ENCODE results near the gene CHRD.

The CHRD gene

DNA sequence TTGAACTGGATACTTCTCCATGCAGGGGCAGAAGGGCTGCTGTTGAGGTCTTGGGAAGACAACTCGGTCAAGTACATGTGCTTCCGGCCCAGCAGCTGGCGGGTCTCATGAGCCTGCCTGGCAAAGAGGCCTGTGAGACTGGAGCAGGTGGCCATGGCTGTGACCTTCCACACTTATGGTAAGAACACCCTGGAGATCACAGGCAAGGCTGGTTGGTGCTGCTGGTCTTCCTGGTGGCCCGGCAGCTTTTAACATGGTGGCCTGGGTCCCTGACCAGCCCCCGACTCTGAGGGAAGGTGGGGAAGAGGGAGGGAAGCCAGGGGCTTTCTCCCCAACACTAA lies 15.4 kb downstream of the CHRD start:
- Mint-ChIP-seq H3K4me3 (no peak overlapping the region), H3K27ac (no peak overlapping the region), H3K9me3 (no peaks in the 10 kb centered on the region), H3K4me1 (ENCODE audit: low read depth) (no peaks in the 10 kb centered on the region), H3K36me3 (ENCODE audit: low read depth) (no peaks in the 10 kb centered on the region), H3K27me3 (peaks cover 17% of the 10 kb centered on the region)

DNA sequence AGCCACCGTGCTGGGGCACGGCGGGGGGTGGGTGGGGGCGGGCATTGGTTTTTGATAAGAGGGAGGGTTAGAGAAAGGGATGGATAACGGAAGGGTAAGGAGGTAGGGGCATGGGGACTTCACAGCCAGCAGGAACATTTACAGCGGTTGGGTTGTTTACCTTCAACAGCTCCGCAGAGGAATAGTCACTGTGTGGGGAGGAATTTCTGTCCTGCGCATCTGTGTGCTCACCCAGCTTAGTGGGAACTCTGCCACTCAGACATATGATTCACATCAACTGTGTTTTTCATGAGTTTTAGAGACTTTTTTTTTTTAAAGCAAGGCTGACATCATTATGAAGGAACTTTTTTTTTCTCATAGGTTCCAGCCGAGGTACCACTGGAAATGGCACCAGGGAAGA lies 19.6 kb downstream of the CHRD start:
- Mint-ChIP-seq H3K36me3 (ENCODE audit: low read depth) (no peaks in the 10 kb centered on the region), H3K27me3 (peaks cover 18% of the 10 kb centered on the region), H3K9me3 (no peaks in the 10 kb centered on the region), H3K4me3 (no peak overlapping the region), H3K27ac (no peak overlapping the region), H3K4me1 (ENCODE audit: low read depth) (no peaks in the 10 kb centered on the region)

DNA sequence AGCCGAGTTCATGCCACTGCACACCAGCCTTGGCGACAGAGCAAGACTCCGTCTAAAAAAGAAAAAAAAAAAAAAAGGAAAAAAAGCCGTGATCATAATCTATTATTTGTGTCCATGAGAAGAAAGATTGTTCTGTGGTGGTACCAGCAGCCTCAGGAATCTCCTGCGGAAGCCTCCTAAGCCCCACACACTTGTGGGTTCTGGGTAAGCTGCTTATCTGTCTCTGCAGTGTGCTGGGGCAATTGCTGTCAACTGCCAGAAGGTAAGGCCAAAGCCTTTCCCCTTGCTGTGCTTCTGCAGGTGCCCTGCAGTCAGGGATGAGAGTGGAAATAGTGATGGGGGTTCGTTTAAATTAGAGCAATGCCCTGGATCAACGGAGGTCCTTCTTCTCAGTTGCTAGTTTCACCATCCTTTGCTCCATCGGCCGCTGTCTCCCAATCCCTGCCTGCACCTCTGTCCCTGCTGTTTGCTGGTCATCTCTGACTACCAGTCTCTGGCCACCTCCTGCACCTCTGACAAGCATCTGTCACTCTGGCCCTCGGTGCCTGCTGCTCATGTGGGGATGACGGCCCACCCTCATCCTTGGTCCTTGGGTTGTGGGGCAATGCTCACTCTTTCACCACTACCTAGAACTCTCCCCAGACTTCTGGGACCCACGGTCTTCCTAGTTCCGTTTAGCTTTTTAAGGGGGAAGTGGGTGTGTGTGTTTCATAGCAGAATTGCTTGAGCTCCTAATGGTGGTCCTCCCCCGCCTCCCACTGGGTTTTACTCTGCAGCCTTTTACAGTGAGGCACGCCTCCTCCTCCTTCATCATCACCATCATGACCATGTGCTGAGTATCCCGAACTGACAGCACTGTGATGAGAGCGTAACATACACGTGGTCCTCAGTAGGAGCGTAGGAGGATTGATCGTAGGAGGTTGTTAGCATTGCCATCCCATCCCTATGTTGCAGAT lies 25.5 kb downstream of the CHRD start:
- no peaks in the 10 kb centered on the region for H3K9me3 Mint-ChIP-seq
- H3K4me1 Mint-ChIP-seq (ENCODE audit: low read depth) = no peaks in the 10 kb centered on the region
- no peak overlapping the region for H3K4me3 Mint-ChIP-seq
- H3K36me3 Mint-ChIP-seq (ENCODE audit: low read depth) = no peaks in the 10 kb centered on the region
- H3K27me3 Mint-ChIP-seq = peaks cover 13% of the 10 kb centered on the region
- no peak overlapping the region for H3K27ac Mint-ChIP-seq

DNA sequence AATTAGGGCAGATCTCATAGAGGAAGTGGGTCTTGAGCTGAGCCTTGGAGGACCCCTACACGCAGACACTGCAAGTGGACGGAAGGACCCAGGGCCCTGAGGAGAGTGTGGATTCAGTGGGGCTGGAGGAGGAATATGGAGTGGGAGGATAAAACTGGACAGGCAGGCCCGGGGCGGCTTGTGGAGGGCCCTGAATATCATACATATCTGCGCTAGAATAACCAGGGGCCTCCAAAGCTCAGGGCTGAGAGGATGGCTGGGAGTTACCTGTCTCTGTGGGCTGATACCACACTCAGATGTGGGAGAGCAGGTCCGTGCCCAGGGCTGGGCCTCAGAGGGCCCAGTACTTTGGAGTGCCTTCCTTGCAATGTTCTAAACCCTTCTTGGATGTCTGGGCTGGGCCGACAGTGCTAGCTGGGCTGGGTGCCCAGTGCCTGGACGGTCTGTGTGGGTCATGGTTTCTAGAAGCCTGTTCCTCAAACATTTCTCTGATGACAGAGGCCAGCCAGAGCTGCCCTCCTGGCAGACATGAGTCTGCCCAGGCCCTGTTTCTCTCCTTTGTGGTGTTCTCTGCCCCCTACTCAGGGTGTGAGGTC lies 29.6 kb downstream of the CHRD start:
- no peak overlapping the region for H3K4me3 Mint-ChIP-seq
- no peaks in the 10 kb centered on the region for H3K36me3 Mint-ChIP-seq (ENCODE audit: low read depth)
- no peaks in the 10 kb centered on the region for H3K9me3 Mint-ChIP-seq
- H3K4me1 Mint-ChIP-seq (ENCODE audit: low read depth) = no peaks in the 10 kb centered on the region
- H3K27me3 Mint-ChIP-seq = no peaks in the 10 kb centered on the region
- H3K27ac Mint-ChIP-seq = no peak overlapping the region

DNA sequence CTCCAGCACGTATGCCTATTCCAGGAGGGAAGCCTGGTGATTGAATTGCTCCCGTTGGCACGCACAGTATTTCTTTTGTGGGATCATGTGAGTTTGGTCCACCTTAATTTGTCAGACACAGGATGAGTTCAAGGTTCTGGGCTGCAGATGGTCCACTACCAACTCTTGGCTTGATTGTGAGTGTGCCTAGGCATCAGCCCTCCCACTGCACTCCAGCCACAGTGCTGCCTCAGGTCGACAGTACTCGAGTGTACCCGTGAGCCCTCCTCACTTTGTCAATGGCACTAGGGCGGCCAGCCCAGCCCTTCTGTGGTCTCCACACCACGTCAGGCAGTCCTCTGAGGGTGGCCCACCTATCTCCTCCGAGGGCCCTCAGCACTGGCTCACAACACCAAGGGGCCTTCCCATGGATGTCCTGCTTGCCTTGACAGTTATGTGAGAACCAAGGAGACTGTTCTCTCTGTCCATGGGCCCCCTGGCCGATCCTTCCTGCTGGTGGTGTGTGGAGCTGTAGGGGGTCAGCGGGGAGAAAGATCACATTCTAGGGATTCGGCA lies 30.2 kb downstream of the CHRD start:
- H3K4me1 Mint-ChIP-seq (ENCODE audit: low read depth) = no peaks in the 10 kb centered on the region
- H3K27me3 Mint-ChIP-seq = no peaks in the 10 kb centered on the region
- H3K9me3 Mint-ChIP-seq = no peaks in the 10 kb centered on the region
- no peak overlapping the region for H3K27ac Mint-ChIP-seq
- no peaks in the 10 kb centered on the region for H3K36me3 Mint-ChIP-seq (ENCODE audit: low read depth)
- H3K4me3 Mint-ChIP-seq = no peak overlapping the region

DNA sequence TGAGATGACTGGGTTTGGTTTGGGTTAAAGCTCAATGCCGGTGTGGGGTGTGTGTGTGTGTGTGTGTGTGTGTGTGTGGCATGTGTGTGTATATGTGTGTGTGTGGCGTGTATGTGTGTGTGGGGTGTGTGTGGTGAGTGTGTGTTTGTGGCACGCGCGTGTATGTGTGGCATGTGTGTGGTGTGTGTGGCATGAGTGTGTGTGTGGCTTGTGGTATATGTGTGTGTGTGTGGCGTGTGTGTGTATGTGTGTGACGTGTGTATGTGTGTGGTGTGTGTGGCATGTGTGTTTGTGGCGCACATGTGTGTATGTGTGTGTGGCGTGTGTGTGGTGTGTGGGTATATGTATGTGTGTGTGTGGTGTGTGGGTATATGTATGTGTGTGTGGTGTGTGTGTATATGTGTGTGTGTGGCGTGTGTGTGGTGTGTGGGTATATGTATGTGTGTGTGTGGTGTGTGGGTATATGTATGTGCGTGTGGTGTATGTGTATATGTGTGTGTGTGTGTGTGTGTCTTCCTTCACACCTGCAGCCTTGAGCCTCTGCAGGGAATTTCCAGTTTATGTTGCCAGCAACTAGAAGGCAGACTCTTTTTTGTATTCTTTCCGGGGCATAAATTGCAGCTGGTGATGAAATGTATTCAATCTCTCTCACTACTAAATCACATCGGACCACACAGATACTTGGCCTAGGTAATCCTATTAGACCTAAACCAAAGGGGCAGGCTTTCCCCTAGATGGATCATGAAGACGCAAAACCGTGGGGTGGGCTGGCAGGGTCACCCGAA lies 34.8 kb downstream of the CHRD start:
- no peaks in the 10 kb centered on the region for H3K4me1 Mint-ChIP-seq (ENCODE audit: low read depth)
- no peak overlapping the region for H3K27ac Mint-ChIP-seq
- H3K27me3 Mint-ChIP-seq = no peaks in the 10 kb centered on the region
- no peaks in the 10 kb centered on the region for H3K9me3 Mint-ChIP-seq
- H3K36me3 Mint-ChIP-seq (ENCODE audit: low read depth) = no peaks in the 10 kb centered on the region
- H3K4me3 Mint-ChIP-seq = no peak overlapping the region

DNA sequence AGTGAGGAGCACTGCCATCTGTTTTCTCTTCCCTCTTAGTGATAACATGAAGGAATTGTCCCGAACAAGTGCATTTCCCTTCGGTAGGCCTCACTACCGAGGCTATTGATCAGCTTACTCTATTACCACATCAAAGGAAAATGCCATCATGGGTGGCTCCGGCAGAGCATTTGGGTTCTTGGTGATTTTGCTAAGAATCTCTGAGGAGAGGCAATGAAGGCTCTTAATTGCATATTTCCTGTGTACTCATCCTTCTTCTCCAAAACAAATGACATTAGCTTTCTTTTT lies 35.3 kb downstream of the CHRD start:
- no peaks in the 10 kb centered on the region for H3K27me3 Mint-ChIP-seq
- H3K4me1 Mint-ChIP-seq (ENCODE audit: low read depth) = no peaks in the 10 kb centered on the region
- H3K27ac Mint-ChIP-seq = no peak overlapping the region
- H3K36me3 Mint-ChIP-seq (ENCODE audit: low read depth) = no peaks in the 10 kb centered on the region
- no peaks in the 10 kb centered on the region for H3K9me3 Mint-ChIP-seq
- H3K4me3 Mint-ChIP-seq = no peak overlapping the region

DNA sequence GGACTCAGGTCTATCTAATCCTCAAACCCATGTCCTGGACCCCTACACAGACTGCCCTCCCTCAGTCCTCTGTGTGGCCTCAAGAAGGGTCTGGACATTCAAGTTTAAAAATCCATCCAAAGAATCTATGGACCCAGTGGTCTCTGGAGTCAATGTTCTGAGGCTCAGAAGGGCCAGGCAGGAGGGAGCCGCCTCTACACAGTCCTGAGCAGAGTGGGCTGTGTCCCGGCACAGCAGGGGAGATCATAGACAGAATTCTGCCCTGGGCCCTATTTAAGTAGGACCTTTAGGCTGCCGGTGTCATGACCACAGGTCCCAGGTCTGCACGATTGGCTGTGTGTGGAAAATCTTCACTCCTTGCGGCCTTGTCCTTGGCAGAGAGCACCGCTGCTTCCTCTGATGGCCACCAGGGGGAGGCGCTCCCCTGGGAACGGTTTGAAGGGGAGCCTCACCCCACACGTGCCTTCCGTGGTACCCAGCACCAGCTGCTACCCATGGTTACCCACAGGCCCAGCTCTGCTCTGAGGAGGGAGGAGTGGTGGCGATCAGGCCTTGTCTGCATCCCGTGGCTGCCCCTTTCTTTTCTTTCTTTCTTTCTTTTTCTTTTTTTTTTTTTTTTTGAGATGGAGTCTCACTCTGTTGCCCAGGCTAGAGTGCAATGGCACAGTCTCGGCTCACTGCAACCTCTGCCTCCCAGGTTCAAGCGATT lies 37.9 kb downstream of the CHRD start:
- H3K27me3 Mint-ChIP-seq = no peaks in the 10 kb centered on the region
- no peak overlapping the region for H3K27ac Mint-ChIP-seq
- H3K9me3 Mint-ChIP-seq = no peaks in the 10 kb centered on the region

DNA sequence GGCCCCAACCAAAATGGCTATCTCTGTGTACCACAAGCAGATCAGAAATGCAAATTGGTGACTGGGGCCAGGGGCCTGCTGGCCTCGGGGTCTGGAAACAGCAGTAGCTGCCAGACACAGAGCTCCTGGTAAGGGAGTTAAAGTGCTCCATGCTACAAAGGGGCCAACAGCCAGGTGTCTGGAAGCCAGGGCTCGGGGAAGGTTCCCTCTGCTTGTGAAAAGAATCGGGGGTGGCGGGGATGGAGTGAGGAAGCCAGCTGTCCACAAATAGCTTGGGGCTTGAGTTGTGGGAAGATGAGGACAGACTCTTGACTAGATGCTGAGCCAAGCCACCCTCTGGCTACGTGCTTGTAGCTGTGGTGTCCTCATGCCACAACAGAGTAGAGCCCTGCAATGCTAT lies 39.3 kb downstream of the CHRD start:
- Mint-ChIP-seq H3K27ac (no peak overlapping the region), H3K9me3 (no peaks in the 10 kb centered on the region), H3K36me3 (ENCODE audit: low read depth) (no peaks in the 10 kb centered on the region), H3K4me3 (no peak overlapping the region), H3K4me1 (ENCODE audit: low read depth) (no peaks in the 10 kb centered on the region), H3K27me3 (peaks cover 4% of the 10 kb centered on the region)

More for the DNA sequence above, 37.9 kb downstream of the CHRD start:
- Mint-ChIP-seq H3K36me3 (ENCODE audit: low read depth) (no peaks in the 10 kb centered on the region), H3K4me3 (no peak overlapping the region), H3K4me1 (ENCODE audit: low read depth) (no peaks in the 10 kb centered on the region)

DNA sequence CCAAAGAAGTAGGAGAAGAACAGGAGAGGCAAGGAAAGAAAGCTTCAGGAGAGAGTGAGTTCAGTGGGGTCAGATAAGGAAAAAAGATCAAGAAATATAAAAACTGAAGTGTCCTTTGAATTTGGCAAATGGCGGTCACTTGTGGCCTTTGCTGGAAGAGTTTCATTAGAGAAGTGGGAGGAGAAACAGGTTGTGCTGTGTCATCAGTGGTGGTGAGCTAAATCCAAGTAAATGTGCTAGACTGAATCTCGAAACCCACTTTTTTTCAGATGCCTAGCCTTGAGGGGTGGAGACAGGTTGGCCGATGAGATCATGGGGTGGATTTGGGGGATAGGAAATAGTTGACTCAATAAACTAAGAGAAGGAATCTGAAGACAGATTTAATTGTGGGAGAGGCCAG lies 43.7 kb downstream of the CHRD start:
- no peaks in the 10 kb centered on the region for H3K9me3 Mint-ChIP-seq
- no peak overlapping the region for H3K4me3 Mint-ChIP-seq

DNA sequence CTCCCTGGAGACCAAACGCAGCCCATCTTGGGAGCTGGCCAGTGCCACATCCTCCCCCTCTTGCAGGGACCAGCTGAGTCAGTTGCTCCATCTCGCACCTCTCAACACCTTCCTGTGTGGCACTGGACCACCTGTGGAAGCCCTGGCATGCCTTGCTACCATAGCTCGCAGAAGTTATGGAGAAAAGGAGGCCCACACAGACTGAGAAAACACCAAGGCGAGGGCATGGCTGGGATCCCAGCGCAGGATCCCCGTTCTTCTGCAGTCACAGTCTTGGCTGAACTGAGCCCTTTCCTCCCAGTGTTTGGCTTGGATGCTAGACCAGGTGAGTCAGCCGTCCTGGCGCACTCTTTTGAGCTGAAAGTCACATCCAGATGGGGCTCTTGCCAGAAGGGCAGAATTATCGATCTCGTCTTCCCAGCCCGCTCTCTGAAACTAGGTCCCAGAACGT lies 46.9 kb downstream of the CHRD start:
- Mint-ChIP-seq H3K27ac (no peak overlapping the region), H3K36me3 (ENCODE audit: low read depth) (no peaks in the 10 kb centered on the region), H3K4me3 (no peak overlapping the region), H3K9me3 (no peaks in the 10 kb centered on the region), H3K4me1 (ENCODE audit: low read depth) (no peaks in the 10 kb centered on the region), H3K27me3 (peaks cover 10% of the 10 kb centered on the region)

More for the DNA sequence above, 43.7 kb downstream of the CHRD start:
- Mint-ChIP-seq H3K27ac (no peak overlapping the region), H3K4me1 (ENCODE audit: low read depth) (no peaks in the 10 kb centered on the region), H3K36me3 (ENCODE audit: low read depth) (no peaks in the 10 kb centered on the region), H3K27me3 (peaks cover 8% of the 10 kb centered on the region)

DNA sequence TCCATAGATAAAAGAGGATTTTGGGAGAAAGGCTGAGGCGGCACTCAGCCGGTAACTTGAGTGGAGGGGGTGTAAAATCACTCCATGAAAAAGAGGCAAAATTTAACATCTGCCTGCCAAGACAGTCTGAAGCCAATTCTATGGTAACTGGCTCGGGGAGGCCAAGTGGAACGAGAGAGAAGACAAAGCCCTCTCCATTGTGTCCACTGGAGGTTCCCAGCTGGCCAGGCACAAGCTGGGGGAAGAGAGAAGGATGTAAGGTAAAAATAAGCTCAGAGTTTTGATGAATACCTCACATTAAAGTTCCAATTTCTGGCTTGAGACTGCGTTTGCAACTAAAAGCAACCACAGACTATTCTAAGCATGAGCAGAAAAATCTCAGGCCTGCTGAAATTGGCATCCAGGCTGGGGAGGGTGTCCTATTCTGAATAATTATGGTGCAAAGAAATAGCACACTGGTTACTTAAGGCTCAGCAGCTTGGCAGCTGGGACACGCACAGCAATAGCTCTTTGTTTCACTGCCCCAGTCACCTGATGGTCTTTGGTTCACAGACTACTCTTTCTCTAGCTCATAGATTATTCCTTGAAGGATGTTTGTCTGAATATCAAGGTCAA lies 48.8 kb downstream of the CHRD start:
- H3K4me1 Mint-ChIP-seq (ENCODE audit: low read depth) = no peaks in the 10 kb centered on the region
- no peaks in the 10 kb centered on the region for H3K36me3 Mint-ChIP-seq (ENCODE audit: low read depth)
- H3K4me3 Mint-ChIP-seq = no peak overlapping the region
- no peak overlapping the region for H3K27ac Mint-ChIP-seq
- H3K27me3 Mint-ChIP-seq = peaks cover 6% of the 10 kb centered on the region
- H3K9me3 Mint-ChIP-seq = no peaks in the 10 kb centered on the region

DNA sequence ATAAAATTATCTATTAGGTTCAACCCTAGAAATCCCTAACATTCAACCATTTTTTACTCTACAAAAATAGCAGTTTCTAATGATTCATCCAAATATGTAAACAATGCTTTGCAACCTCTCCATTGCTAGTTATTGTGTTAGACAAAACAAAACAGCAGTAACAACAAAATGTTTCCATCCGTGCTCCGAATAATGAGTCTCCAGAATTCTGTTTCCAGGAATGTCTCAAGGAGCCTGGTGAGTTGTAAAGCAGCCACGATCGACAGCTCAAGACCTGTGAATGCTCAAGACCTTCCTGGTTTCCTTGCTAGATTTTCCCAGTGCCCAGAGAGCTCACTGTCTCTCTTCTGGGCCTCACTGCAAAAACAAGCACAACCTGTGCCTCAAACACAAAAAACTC lies 49.9 kb downstream of the CHRD start:
- no peaks in the 10 kb centered on the region for H3K36me3 Mint-ChIP-seq (ENCODE audit: low read depth)
- no peak overlapping the region for H3K4me3 Mint-ChIP-seq
- no peaks in the 10 kb centered on the region for H3K9me3 Mint-ChIP-seq
- no peak overlapping the region for H3K27ac Mint-ChIP-seq
- peaks cover 6% of the 10 kb centered on the region for H3K27me3 Mint-ChIP-seq
- H3K4me1 Mint-ChIP-seq (ENCODE audit: low read depth) = no peaks in the 10 kb centered on the region

DNA sequence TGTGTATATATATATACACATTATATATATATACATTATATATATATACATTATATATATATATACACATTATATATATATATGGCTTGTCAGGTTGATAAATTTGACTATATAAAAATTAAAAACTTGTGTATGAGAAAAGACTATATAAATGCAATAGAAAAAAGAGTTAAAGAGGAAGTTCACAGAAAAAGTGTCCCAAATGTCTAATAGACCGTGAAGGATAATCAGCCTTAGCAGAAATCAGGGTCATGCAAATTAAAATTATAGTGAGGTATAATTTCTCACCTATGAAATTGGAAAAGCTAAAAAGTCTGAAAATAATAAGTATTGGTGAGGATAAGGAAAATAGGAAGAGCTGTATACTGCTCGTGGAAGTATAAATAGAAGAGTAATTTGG lies 51.1 kb downstream of the CHRD start:
- peaks cover 5% of the 10 kb centered on the region for H3K27me3 Mint-ChIP-seq
- H3K27ac Mint-ChIP-seq = no peak overlapping the region
- no peak overlapping the region for H3K4me3 Mint-ChIP-seq
- H3K36me3 Mint-ChIP-seq (ENCODE audit: low read depth) = no peaks in the 10 kb centered on the region
- no peaks in the 10 kb centered on the region for H3K4me1 Mint-ChIP-seq (ENCODE audit: low read depth)
- no peaks in the 10 kb centered on the region for H3K9me3 Mint-ChIP-seq

Measured in stimulated activated naive CD8-positive, alpha-beta T cell treated with anti-CD3 and anti-CD28 coated beads, Interleukin-15, Interleukin-2, amounts not matched to agents 100 ng/mL and 50 ng/mL, for 24 hours (primary cell).